ENCODE measurements around the gene PRKACB.

The PRKACB gene

DNA sequence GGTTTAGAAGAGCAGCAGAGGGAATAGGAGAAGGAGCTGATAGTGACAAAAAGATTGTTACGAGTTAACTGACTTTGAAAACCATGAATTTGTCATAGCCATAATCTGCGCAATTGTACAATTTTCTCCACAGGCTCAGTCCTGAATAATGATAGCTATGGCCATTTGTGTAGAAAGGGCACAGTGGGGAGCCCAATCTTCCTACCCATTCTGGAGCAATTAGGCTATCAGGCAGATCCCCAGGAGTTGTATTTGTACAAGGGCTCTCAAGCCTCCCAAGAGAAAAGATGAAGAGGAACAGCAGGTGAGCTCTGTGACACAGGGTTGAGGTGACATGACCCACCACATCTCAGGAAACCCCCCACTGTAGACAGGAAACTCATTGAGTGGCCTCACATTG is 115.3 kb downstream of the PRKACB start:
- Mint-ChIP-seq H3K27me3 (no peaks in the 10 kb centered on the region), H3K9me3 (no peaks in the 10 kb centered on the region), H3K4me1 (no peaks in the 10 kb centered on the region), H3K36me3 (ENCODE audit: low read depth) (no peaks in the 10 kb centered on the region), H3K27ac (no peak overlapping the region), H3K4me3 (no peak overlapping the region)
- DNase-seq, result no peak
- no peak for ATAC-seq

DNA sequence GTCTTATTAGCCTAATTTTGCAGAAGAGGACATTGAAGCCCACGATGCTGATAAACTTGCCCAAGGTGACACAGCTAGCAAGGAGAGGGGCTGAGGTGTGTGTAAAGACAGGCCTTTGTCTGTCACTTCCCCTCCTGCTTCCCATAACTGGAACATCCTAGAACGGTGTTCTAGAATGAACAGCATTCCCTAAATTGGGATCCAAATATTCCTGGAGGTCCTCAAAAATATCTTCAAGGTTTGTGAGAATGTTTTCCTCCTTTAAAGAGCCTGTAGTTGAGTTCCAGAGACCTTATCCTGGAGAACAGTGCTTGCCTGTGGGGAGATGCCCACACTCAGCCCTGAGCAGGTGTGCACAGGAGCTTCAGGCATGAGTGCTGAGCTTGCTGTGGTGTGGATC is 115.9 kb downstream of the PRKACB start:
- ATAC-seq (no peak), DNase-seq (no peak)
- Mint-ChIP-seq H3K27me3 (no peaks in the 10 kb centered on the region), H3K36me3 (ENCODE audit: low read depth) (no peaks in the 10 kb centered on the region), H3K4me1 (no peaks in the 10 kb centered on the region), H3K27ac (no peak overlapping the region), H3K4me3 (no peak overlapping the region), H3K9me3 (no peaks in the 10 kb centered on the region)

GRCh38 chr1:84260852-84261518 is 116.9 kb downstream of the PRKACB start:
- Mint-ChIP-seq H3K27me3 (no peaks in the 10 kb centered on the region), H3K36me3 (ENCODE audit: low read depth) (no peaks in the 10 kb centered on the region), H3K4me1 (no peaks in the 10 kb centered on the region), H3K4me3 (no peak overlapping the region), H3K9me3 (no peaks in the 10 kb centered on the region), H3K27ac (no peak overlapping the region)
- ATAC-seq, result no peak
- no peak for DNase-seq

GRCh38 chr1:84264961-84265360 is 120.9 kb downstream of the PRKACB start:
- Mint-ChIP-seq H3K9me3 (no peaks in the 10 kb centered on the region), H3K36me3 (ENCODE audit: low read depth) (no peaks in the 10 kb centered on the region), H3K4me3 (no peak overlapping the region)

DNA sequence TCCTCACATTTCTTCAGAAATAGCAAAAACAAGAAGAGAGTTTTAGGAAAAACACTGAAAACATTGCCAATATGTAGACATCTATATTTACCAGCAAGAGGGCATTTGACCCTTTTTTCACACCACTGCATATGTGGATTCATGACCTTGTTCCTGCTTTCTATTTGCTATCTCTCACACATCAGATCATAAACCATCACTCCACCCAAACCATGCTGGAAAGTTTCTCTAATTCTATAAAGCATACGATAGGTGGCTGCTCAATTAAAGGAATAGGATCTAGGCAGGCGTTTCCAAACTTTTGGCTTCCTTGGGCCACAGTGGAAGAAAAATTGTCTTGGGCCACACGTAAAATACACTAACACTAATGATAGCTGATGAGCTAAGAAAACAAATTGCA is 121.8 kb downstream of the PRKACB start:
- Mint-ChIP-seq H3K27ac (no peak overlapping the region), H3K36me3 (ENCODE audit: low read depth) (no peaks in the 10 kb centered on the region), H3K4me3 (no peak overlapping the region), H3K4me1 (peaks cover 1% of the 10 kb centered on the region), H3K9me3 (no peaks in the 10 kb centered on the region), H3K27me3 (no peaks in the 10 kb centered on the region)
- DNase-seq, result no peak
- no peak for ATAC-seq

More at GRCh38 chr1:84264961-84265360, 120.9 kb downstream of the PRKACB start:
- Mint-ChIP-seq H3K27ac (no peak overlapping the region), H3K4me1 (no peaks in the 10 kb centered on the region), H3K27me3 (no peaks in the 10 kb centered on the region)
- no peak for DNase-seq
- ATAC-seq, result no peak

- Mint-ChIP-seq H3K4me3 (no peak overlapping the region), H3K36me3 (ENCODE audit: low read depth) (no peaks in the 10 kb centered on the region)
These were observed 122.7 kb downstream of the PRKACB start for GRCh38 chr1:84266748-84267147.

GRCh38 chr1:84267476-84267875 is 123.4 kb downstream of the PRKACB start:
- H3K4me1 Mint-ChIP-seq, result peaks cover 10% of the 10 kb centered on the region
- no peak overlapping the region for H3K4me3 Mint-ChIP-seq
- H3K36me3 Mint-ChIP-seq (ENCODE audit: low read depth), result no peaks in the 10 kb centered on the region
- ATAC-seq (no peak), DNase-seq (no peak)
- no peaks in the 10 kb centered on the region for H3K9me3 Mint-ChIP-seq
- no peaks in the 10 kb centered on the region for H3K27me3 Mint-ChIP-seq
- H3K27ac Mint-ChIP-seq, result no peak overlapping the region

More at GRCh38 chr1:84266748-84267147, 122.7 kb downstream of the PRKACB start:
- no peaks in the 10 kb centered on the region for H3K9me3 Mint-ChIP-seq
- no peaks in the 10 kb centered on the region for H3K27me3 Mint-ChIP-seq
- no peak overlapping the region for H3K27ac Mint-ChIP-seq
- DNase-seq (no peak), ATAC-seq (no peak)
- H3K4me1 Mint-ChIP-seq, result peaks cover 10% of the 10 kb centered on the region

DNA sequence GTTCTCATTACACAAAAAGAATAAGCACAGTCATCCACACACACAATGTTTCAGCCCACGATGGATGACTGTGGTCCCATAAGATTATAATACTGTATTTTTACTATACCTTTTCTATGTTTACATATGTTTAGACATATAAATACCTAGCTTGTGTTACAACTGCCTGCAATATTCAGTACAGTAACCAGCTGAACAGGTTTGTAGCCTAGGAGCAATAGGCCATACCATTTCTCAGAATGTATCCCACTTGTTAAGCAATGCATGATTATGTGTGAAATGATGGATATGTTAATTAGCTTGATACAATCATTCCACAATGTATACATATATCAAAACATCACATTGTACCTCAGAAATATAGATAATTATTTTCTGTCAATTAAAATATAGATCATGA is 124.3 kb downstream of the PRKACB start:
- no peaks in the 10 kb centered on the region for H3K27me3 Mint-ChIP-seq
- H3K4me1 Mint-ChIP-seq, result peaks cover 10% of the 10 kb centered on the region
- ATAC-seq, result no peak

GRCh38 chr1:84269306-84269705 is 125.2 kb downstream of the PRKACB start:
- DNase-seq (no peak), ATAC-seq (no peak)
- H3K36me3 Mint-ChIP-seq (ENCODE audit: low read depth), result no peaks in the 10 kb centered on the region
- H3K4me3 Mint-ChIP-seq, result no peak overlapping the region
- H3K27me3 Mint-ChIP-seq, result no peaks in the 10 kb centered on the region
- H3K4me1 Mint-ChIP-seq, result peaks cover 10% of the 10 kb centered on the region
- H3K27ac Mint-ChIP-seq, result no peak overlapping the region
- no peaks in the 10 kb centered on the region for H3K9me3 Mint-ChIP-seq

More for the DNA sequence above, 124.3 kb downstream of the PRKACB start:
- Mint-ChIP-seq H3K9me3 (no peaks in the 10 kb centered on the region), H3K27ac (no peak overlapping the region), H3K4me3 (no peak overlapping the region), H3K36me3 (ENCODE audit: low read depth) (no peaks in the 10 kb centered on the region)
- DNase-seq, result no peak

DNA sequence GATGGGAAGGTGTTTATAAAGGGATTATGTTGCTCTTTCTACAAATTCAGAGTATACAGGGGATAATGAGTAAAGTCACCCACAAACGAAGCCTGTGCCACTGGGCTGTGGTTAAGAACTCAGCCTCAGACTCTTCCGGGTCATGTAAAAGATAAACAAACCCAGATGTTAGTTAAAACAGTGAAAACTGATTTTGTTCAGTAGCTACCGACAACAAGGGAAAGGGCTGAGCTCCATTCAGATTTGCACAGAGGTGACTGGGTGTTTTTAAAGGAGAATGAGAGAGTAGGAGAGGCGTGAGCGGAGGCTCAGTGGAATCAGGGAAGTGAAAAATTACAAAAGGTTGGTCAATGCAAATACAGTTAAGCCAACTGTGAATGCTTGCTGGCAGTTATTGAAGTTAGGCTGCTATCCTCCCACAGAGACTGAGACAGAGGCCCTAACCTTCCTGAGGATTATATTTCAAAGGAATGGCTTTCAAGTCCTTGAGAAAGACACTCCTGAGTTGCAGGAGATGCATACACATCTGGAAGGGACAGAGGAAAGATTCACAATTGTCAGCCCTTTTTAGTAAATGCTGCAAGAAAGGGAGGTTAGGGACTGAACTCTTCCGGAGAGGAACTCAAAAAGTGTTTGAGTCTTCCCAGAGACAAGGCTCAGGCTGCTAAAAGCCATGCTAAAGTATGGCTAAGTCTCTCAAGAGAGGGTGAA is 127.5 kb downstream of the PRKACB start:
- Mint-ChIP-seq H3K4me3 (peak overlapping the region; percentile 16), H3K9me3 (no peaks in the 10 kb centered on the region), H3K36me3 (ENCODE audit: low read depth) (no peaks in the 10 kb centered on the region), H3K4me1 (peaks cover 10% of the 10 kb centered on the region), H3K27me3 (no peaks in the 10 kb centered on the region), H3K27ac (peak overlapping the region; percentile 67)
- DNase-seq, result no peak
- no peak for ATAC-seq

GRCh38 chr1:84272401-84272800 is 128.3 kb downstream of the PRKACB start:
- peaks cover 10% of the 10 kb centered on the region for H3K4me1 Mint-ChIP-seq
- ATAC-seq (no peak), DNase-seq (no peak)
- no peak overlapping the region for H3K4me3 Mint-ChIP-seq
- no peak overlapping the region for H3K27ac Mint-ChIP-seq
- no peaks in the 10 kb centered on the region for H3K36me3 Mint-ChIP-seq (ENCODE audit: low read depth)
- no peaks in the 10 kb centered on the region for H3K9me3 Mint-ChIP-seq
- no peaks in the 10 kb centered on the region for H3K27me3 Mint-ChIP-seq

GRCh38 chr1:84277343-84278059 is 133.4 kb downstream of the PRKACB start:
- DNase-seq (no peak), ATAC-seq (no peak)
- H3K27me3 Mint-ChIP-seq, result no peaks in the 10 kb centered on the region
- no peak overlapping the region for H3K4me3 Mint-ChIP-seq
- no peaks in the 10 kb centered on the region for H3K4me1 Mint-ChIP-seq
- no peaks in the 10 kb centered on the region for H3K36me3 Mint-ChIP-seq (ENCODE audit: low read depth)
- H3K27ac Mint-ChIP-seq, result no peak overlapping the region
- no peaks in the 10 kb centered on the region for H3K9me3 Mint-ChIP-seq

GRCh38 chr1:84278905-84279304 is 134.8 kb downstream of the PRKACB start:
- H3K27ac Mint-ChIP-seq, result no peak overlapping the region
- ATAC-seq (no peak), DNase-seq (no peak)
- no peaks in the 10 kb centered on the region for H3K36me3 Mint-ChIP-seq (ENCODE audit: low read depth)
- H3K9me3 Mint-ChIP-seq, result no peaks in the 10 kb centered on the region
- no peaks in the 10 kb centered on the region for H3K4me1 Mint-ChIP-seq
- no peaks in the 10 kb centered on the region for H3K27me3 Mint-ChIP-seq
- H3K4me3 Mint-ChIP-seq, result no peak overlapping the region

DNA sequence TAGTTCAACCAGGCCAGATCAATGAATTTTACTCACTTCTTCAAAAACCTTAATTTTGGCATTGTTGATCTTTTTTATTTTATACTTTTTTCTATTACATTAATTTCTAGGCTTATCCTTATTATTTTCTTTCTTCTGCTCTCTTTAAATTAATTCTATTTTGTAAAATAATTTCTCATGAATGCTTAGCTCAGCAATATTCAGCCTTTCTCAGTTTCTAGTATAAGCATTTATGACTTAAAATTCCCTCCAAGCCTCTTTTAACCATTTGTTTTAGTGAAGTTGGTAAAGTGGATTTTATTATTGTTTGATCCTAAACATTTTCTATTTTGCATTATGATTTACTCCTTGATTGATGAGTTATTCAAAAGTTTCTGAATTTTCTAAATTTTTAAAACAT is 136.8 kb downstream of the PRKACB start:
- Mint-ChIP-seq H3K27ac (no peak overlapping the region), H3K4me3 (no peak overlapping the region), H3K4me1 (no peaks in the 10 kb centered on the region), H3K9me3 (peaks cover 6% of the 10 kb centered on the region), H3K36me3 (ENCODE audit: low read depth) (no peaks in the 10 kb centered on the region), H3K27me3 (peaks cover 3% of the 10 kb centered on the region)
- no peak for ATAC-seq
- DNase-seq, result no peak

- Mint-ChIP-seq H3K36me3 (ENCODE audit: low read depth) (peaks cover 7% of the 10 kb centered on the region), H3K27ac (no peak overlapping the region), H3K27me3 (peaks cover 3% of the 10 kb centered on the region), H3K4me3 (no peak overlapping the region), H3K9me3 (peaks cover 20% of the 10 kb centered on the region), H3K4me1 (no peaks in the 10 kb centered on the region)
- ATAC-seq (no peak), DNase-seq (no peak)
These were observed 138.8 kb downstream of the PRKACB start for GRCh38 chr1:84282780-84283333.
